ENCODE data around the gene IFNGR2.

GRCh38 chr21:33470701-33471100, 67.5 kb downstream of the IFNGR2 start:
- TF ChIP-seq CTCF (conservative IDR thresholded peaks at IDR 0.05 in 1 of 2, IDR thresholded peaks at IDR 0.05 in 1 of 2; ENCODE audit: extremely low read depth in 1 of 2, insufficient read depth in 1 of 2, low read depth in 1 of 2, low read length in 2 of 2): no peak
- no peak for TF ChIP-seq EZH2 (IDR thresholded peaks at IDR 0.05; ENCODE audit: borderline replicate concordance, low read length)
